Measurements from ENCODE around the gene CCT5.
"Not testable (repeated sequence)": the region's sequence is repeated elsewhere in the genome, so short reads cannot be mapped to it uniquely, and the experiment has no call there.

The CCT5 gene

GRCh38 chr5:10247217-10247616 is 2.9 kb upstream of the CCT5 start:
- FAIRE-seq: not testable (repeated sequence)

GRCh38 chr5:10248378-10249260 is 1.5 kb upstream of the CCT5 start:
- no peak for FAIRE-seq

GRCh38 chr5:10250806-10251276 is 761 bp downstream of the CCT5 start:
- no peak for FAIRE-seq

GRCh38 chr5:10251405-10251804 is 1.3 kb downstream of the CCT5 start:
- no peak for FAIRE-seq

- FAIRE-seq: no peak
These were observed 3.3 kb downstream of the CCT5 start for GRCh38 chr5:10253390-10253789.

- FAIRE-seq: no peak
These were observed 4.6 kb downstream of the CCT5 start for GRCh38 chr5:10254686-10255085.

- FAIRE-seq: no peak
These were observed 7.8 kb downstream of the CCT5 start for GRCh38 chr5:10257870-10258269.

GRCh38 chr5:10259899-10260298 is 9.8 kb downstream of the CCT5 start:
- FAIRE-seq: no peak

- no peak for FAIRE-seq
These were observed 11.0 kb downstream of the CCT5 start for GRCh38 chr5:10261065-10261464.

- FAIRE-seq: no peak
These were observed 12.2 kb downstream of the CCT5 start for GRCh38 chr5:10262121-10262774.

- no peak for FAIRE-seq
These were observed 12.9 kb downstream of the CCT5 start for GRCh38 chr5:10262995-10263394.

GRCh38 chr5:10264604-10265003 is 14.5 kb downstream of the CCT5 start:
- FAIRE-seq: no peak

GRCh38 chr5:10265245-10266109 is 15.4 kb downstream of the CCT5 start:
- no peak for FAIRE-seq

GRCh38 chr5:10266137-10266536 is 16.1 kb downstream of the CCT5 start:
- FAIRE-seq: no peak

GRCh38 chr5:10266839-10267238 is 16.8 kb downstream of the CCT5 start:
- no peak for FAIRE-seq

GRCh38 chr5:10268100-10268499 is 18.0 kb downstream of the CCT5 start:
- FAIRE-seq: no peak

- no peak for FAIRE-seq
These were observed 22.2 kb downstream of the CCT5 start for GRCh38 chr5:10272053-10272874.

GRCh38 chr5:10272875-10273209 is 22.8 kb downstream of the CCT5 start:
- not testable (repeated sequence) for FAIRE-seq

- no peak for FAIRE-seq
These were observed 25.4 kb downstream of the CCT5 start for GRCh38 chr5:10275460-10275859.

GRCh38 chr5:10275991-10276390 is 25.9 kb downstream of the CCT5 start:
- no peak for FAIRE-seq

- FAIRE-seq: no peak
These were observed 26.6 kb downstream of the CCT5 start for GRCh38 chr5:10276691-10277090.

Measured in colon (tissue), 2 donors.